A549 (cell line): ENCODE measurements around the gene CBFA2T2.

Experiments used
- JUNB ChIP-seq: fragments of >200 bp; sonication (Bioruptor Twin); formaldehyde crosslinking; IDR thresholded peaks from 2 replicates; pipeline ENCODE4 v1.6.1; 2016
- RARB ChIP-seq: fragments of 250-450 bp; sonication (Bioruptor Pico); IDR thresholded peaks from 2 replicates; pipeline ENCODE4 v1.8.0; 2021; ENCODE audit warnings: mild to moderate bottlenecking, moderate library complexity
- TP53 ChIP-seq: fragments of 250-450 bp; sonication (Bioruptor Pico); IDR thresholded peaks from 2 replicates; pipeline ENCODE4 v1.5.0; 2021; ENCODE audit warnings: mild to moderate bottlenecking, moderate library complexity
- TF ChIP-seq, protein P1 (sequence below): fragments of >200 bp; sonication (Bioruptor Twin); formaldehyde crosslinking; IDR thresholded peaks from 3 replicates; pipeline ENCODE4 v1.5.1; 2016

DNA sequence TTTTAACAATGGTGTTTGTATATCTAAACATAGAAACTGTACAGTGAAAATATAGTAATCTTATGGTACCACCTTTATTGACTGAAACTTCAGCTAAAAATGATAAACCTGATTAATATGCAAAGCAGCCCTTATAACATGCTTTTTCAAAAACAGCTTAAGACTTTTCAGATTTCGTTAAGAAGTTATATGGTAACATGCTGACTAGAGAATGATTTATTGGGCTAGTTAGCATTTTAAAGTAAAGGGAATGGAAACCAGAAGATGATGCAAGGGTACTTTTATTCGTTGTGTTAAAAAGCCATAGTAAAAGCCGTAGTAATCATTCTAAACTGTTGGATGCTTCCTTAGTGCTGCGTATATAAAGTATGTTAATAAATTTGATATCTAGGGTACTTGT lies 50.5 kb downstream of the CBFA2T2 start:
- TF ChIP-seq TP53 (no peak), JUNB (no peak), RARB (CRISPR knock-in tag) (no peak)
- TF ChIP-seq, protein P1, sequence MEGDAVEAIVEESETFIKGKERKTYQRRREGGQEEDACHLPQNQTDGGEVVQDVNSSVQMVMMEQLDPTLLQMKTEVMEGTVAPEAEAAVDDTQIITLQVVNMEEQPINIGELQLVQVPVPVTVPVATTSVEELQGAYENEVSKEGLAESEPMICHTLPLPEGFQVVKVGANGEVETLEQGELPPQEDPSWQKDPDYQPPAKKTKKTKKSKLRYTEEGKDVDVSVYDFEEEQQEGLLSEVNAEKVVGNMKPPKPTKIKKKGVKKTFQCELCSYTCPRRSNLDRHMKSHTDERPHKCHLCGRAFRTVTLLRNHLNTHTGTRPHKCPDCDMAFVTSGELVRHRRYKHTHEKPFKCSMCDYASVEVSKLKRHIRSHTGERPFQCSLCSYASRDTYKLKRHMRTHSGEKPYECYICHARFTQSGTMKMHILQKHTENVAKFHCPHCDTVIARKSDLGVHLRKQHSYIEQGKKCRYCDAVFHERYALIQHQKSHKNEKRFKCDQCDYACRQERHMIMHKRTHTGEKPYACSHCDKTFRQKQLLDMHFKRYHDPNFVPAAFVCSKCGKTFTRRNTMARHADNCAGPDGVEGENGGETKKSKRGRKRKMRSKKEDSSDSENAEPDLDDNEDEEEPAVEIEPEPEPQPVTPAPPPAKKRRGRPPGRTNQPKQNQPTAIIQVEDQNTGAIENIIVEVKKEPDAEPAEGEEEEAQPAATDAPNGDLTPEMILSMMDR, result no peak
